GM12878 (cell line): ENCODE measurements around the gene ANKRD60. TPM values are rescaled to one million over a fixed set of nuclear protein-coding genes. Genes with fewer than 3 reads are reported as not detected.

Experiments
- ATAC-seq: fragments of 200-7000 bp; cut with Tn5 transposase; 3 replicates; pipeline ENCODE4 v1.9.1; 2020; ENCODE audit warnings: mild to moderate bottlenecking, moderate library complexity
- BruUV-seq: library from RNA; stranded (reverse); fragments of 400-500 nt; replicated peaks from 2 replicates; lab custom pipeline; 2021; lab: Mats Ljungman, UMichigan
- CTCF ChIA-PET: fragments of 300-600 bp; sonication (Branson Sonifier 250); formaldehyde crosslinking; extraction: SDS; loops from one replicate; lab custom pipeline; 2021; ENCODE audit warnings: inconsistent platforms; lab: Yijun Ruan, JAX
- POLR2A ChIA-PET: fragments of 350-600 bp; formaldehyde crosslinking; extraction: SDS; loops from one replicate; lab custom pipeline; 2021; ENCODE audit warnings: inconsistent platforms; lab: Charles Lee
- RAD21 ChIA-PET: fragments of 300-600 bp; sonication (Branson Sonifier 250); formaldehyde crosslinking; loops from one replicate; lab custom pipeline; 2023; ENCODE audit warnings: antibody characterized with exemption; ENCODE audit not compliant: unreplicated experiment; lab: Charles Lee
- SMC1A ChIA-PET: fragments of 300-600 bp; sonication (Branson Sonifier 250); formaldehyde crosslinking; loops from one replicate; lab custom pipeline; 2023; ENCODE audit not compliant: unreplicated experiment, uncharacterized antibody; lab: Charles Lee
- DNase-seq: peaks from one replicate; pipeline ENCODE4 v3.0.0-alpha.2; 2011; ENCODE audit warnings: low read depth, low spot score
- FAIRE-seq: peaks from 3 replicates; lab custom pipeline; 2011; peaks lifted over from hg19 to GRCh38; lab: Jason Lieb, UNC
- H2AFZ ChIP-seq: 2 replicates; pipeline ENCODE4 v1.6.0; 2011; ENCODE audit warnings: low read depth, low read length, control low read depth; ENCODE audit not compliant: control insufficient read depth
- H3K27ac ChIP-seq: 2 replicates; pipeline ENCODE4 v1.5.1; 2011; ENCODE audit warnings: control low read depth; ENCODE audit not compliant: control insufficient read depth, insufficient read depth
- H3K27me3 ChIP-seq, 2 experiments: replicated peaks in 1 of 2; 2 replicates each; pipeline versions ENCODE4 v1.6.0 to v1.6.1; 2011; ENCODE audit warnings: low read length in 1 of 2; ENCODE audit not compliant: control insufficient read depth in 2 of 2, insufficient read depth in 2 of 2
- H3K36me3 ChIP-seq, 2 experiments: 2 replicates each; pipeline ENCODE4 v1.5.1; 2011; ENCODE audit warnings: low read length in 1 of 2; ENCODE audit not compliant: control insufficient read depth in 2 of 2, insufficient read depth in 2 of 2
- H3K4me1 ChIP-seq: 2 replicates; pipeline ENCODE4 v1.6.1; 2011; ENCODE audit warnings: mild to moderate bottlenecking, low read length, moderate library complexity, mixed read lengths; ENCODE audit not compliant: control insufficient read depth, insufficient read depth
- H3K4me2 ChIP-seq: 2 replicates; pipeline ENCODE4 v1.6.0; 2011; ENCODE audit warnings: control low read depth; ENCODE audit not compliant: control insufficient read depth, insufficient read depth
- H3K4me3 ChIP-seq: fragments of 200-600 bp; sonication (generic); 2 replicates; pipeline ENCODE4 v1.5.1; 2016
- H3K79me2 ChIP-seq: 2 replicates; pipeline ENCODE4 v1.6.0; 2011; ENCODE audit warnings: low read length; ENCODE audit not compliant: control insufficient read depth, insufficient read depth
- H3K9ac ChIP-seq: 2 replicates; pipeline ENCODE4 v1.8.0; 2011; ENCODE audit warnings: low read length, control low read depth, mixed read lengths; ENCODE audit not compliant: control insufficient read depth, insufficient read depth
- H3K9me3 ChIP-seq: replicated peaks from 3 replicates; pipeline ENCODE4 v1.5.1; 2011; ENCODE audit warnings: mild to moderate bottlenecking, low read length; ENCODE audit not compliant: control insufficient read depth, insufficient read depth
- H4K20me1 ChIP-seq: 2 replicates; pipeline ENCODE4 v1.6.0; 2011; ENCODE audit not compliant: control insufficient read depth, insufficient read depth
- BHLHE40 ChIP-seq, 2 experiments: fragments of 450-650 bp in 1 of 2; IDR thresholded peaks; 2 replicates each; pipeline ENCODE4 v1.6.1; 2011 to 2017; ENCODE audit warnings: low read depth in 2 of 2, borderline replicate concordance in 1 of 2, improper control_type of control experiment in 1 of 2, low read length in 1 of 2, mild to moderate bottlenecking in 1 of 2
- CBX3 ChIP-seq: fragments of 200-600 bp; sonication (generic); IDR thresholded peaks from 2 replicates; pipeline ENCODE4 v1.6.1; 2016; ENCODE audit warnings: low read depth, borderline replicate concordance
- EGR1 ChIP-seq, 2 experiments: IDR thresholded peaks; 1 replicate in 1 of 2; 2 replicates in 1 of 2; pipeline ENCODE4 v1.6.1; 2011 to 2012; ENCODE audit warnings: low read depth in 2 of 2, low read length in 2 of 2, borderline replicate concordance in 1 of 2, mild to moderate bottlenecking in 1 of 2, moderate library complexity in 1 of 2
- HDAC2 ChIP-seq: fragments of 200-600 bp; sonication (generic); IDR thresholded peaks from 2 replicates; pipeline ENCODE4 v1.6.1; 2017
- IKZF2 ChIP-seq, 2 experiments: fragments of 450-650 bp; IDR thresholded peaks; 2 replicates each; pipeline ENCODE4 v1.6.1; 2017; ENCODE audit warnings: mild to moderate bottlenecking in 2 of 2, moderate library complexity in 2 of 2
- IRF4 ChIP-seq: IDR thresholded peaks from 2 replicates; pipeline ENCODE4 v1.6.1; 2011; ENCODE audit warnings: low read depth, low read length
- NR2C2 ChIP-seq: IDR thresholded peaks from 2 replicates; pipeline ENCODE4 v1.6.1; 2011; ENCODE audit warnings: borderline replicate concordance, low read depth; ENCODE audit not compliant: control insufficient read depth, insufficient read length
- NR2F1 ChIP-seq: fragments of 450-650 bp; conservative IDR thresholded peaks from 2 replicates; pipeline ENCODE4 v1.6.1; 2017; ENCODE audit warnings: mild to moderate bottlenecking
- RFX5 ChIP-seq: IDR thresholded peaks from 2 replicates; pipeline ENCODE4 v1.6.1; 2011; ENCODE audit warnings: low read depth, low read length, improper control_type of control experiment
- SMARCA5 ChIP-seq: fragments of 450-650 bp; IDR thresholded peaks from 2 replicates; pipeline ENCODE4 v1.6.1; 2017; ENCODE audit warnings: mild to moderate bottlenecking
- USF2 ChIP-seq: IDR thresholded peaks from 2 replicates; pipeline ENCODE4 v1.6.1; 2011; ENCODE audit warnings: low read depth, low read length, improper control_type of control experiment, borderline replicate concordance
- ZNF687 ChIP-seq: fragments of 450-650 bp; IDR thresholded peaks from 2 replicates; pipeline ENCODE4 v1.6.1; 2017; ENCODE audit warnings: mild to moderate bottlenecking, moderate library complexity
- WGBS: methylation state at CpG from one replicate; pipeline ENCODE4 v1.1.6; 2016; ENCODE audit warnings: low lambda C conversion rate; ENCODE audit not compliant: insufficient replicate concordance, insufficient coverage; ENCODE audit errors: missing lambda C conversion rate; 5-methylcytosine and 5-hydroxymethylcytosine counted together
- in situ Hi-C: fragments of 300-500 bp; cut with MboI; formaldehyde crosslinking; loops from 9 replicates; pipeline ENCODE4 v1.14.3; 2018; ENCODE audit warnings: mixed read lengths
- intact Hi-C: fragments of 100-400 bp; cut with micrococcal nuclease; formaldehyde crosslinking; loops from one replicate; pipeline ENCODE4 v1.14.2; 2022; ENCODE audit not compliant: unreplicated experiment
- polyA plus RNA-seq, 11 experiments: library from polyadenylated mRNA; depleted of rRNA in 4 of 11; unstranded in 6 of 11; stranded (reverse) in 5 of 11; fragments of >200 nt; fragmentation: Nextera tagmentation in 4 of 11; fragmentation: Illumina TruSeq in 1 of 11; extraction: Ambion mirVana in 4 of 11; extraction: Trizol in 1 of 11; gene quantifications; 1 replicate in 1 of 11; 2 replicates in 10 of 11; pipeline versions ENCODE4 v1.2.1 to v1.2.3, GENCODE V29; 2011 to 2016; ENCODE audit warnings: inconsistent platforms in 2 of 11, missing spikeins in 2 of 11, low read depth in 1 of 11
- total RNA-seq, 4 experiments: library from RNA; depleted of rRNA in 3 of 4; stranded (reverse); fragments of >200 nt in 3 of 4; fragmentation: Illumina TruSeq in 1 of 4; extraction: Trizol in 1 of 4; gene quantifications; 2 replicates each; pipeline versions ENCODE4 v1.2.1 to v1.2.3, GENCODE V29; 2013 to 2021
- TF ChIP-seq, protein P1 (sequence below): fragments of 450-650 bp; IDR thresholded peaks from 2 replicates; pipeline ENCODE4 v1.6.1; 2017; ENCODE audit warnings: mild to moderate bottlenecking, moderate library complexity

ANKRD60 gene
- total and polyA plus RNA-seq, 10 of the 15 experiments (the other 5 are each of a cell fraction or from before 2014, with no cell fraction given) = not detected

DNA sequence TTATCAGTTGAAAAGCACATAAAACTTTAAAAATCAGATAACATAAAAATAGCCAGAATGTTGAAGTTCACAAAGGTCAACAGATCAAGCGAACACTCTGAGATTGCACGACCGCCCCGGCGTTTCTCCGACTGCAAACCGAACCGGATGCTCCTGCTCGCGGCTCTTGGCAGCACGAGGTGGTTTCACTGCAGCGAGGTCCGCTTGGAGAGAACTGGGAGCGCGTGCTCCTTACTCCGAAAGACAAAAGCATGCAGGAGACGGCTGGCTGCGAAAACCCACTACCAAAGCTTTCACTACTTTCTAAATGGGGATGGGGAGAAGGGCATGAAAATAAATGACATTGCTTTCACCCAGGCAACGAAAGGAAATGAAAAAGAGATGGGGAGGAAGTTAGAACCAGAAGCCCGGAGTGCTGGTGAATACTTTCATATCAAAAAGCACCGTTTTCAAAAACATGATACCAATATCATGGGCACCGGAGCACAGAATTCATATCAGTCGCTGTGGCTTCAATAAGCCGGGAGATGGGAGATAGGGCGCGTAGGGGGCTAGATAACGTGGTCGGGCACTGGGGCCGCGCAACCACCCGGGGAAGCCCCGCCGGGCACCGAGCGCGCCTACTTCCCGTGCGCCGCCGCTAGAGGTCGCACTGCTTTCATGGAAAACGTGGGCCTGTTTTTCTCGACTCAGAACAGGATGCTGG is 8.3 kb upstream of the ANKRD60 start:
- ChIA-PET RAD21 (interaction anchor here (1.0 to 1.9 kb wide), 5 partner anchors 9 to 211 kb away, joined by 3 to 11 read pairs (median 4); partner anchors contain the start of gene VAPB), CTCF (interaction anchor here (0.7 to 5.0 kb wide), 16 partner anchors 9 to 468 kb away, joined by 3 to 60 read pairs (median 4); partner anchors contain the start of gene STX16), SMC1A (interaction anchor here (0.8 to 3.2 kb wide), 13 partner anchors 9 to 553 kb away, joined by 3 to 27 read pairs (median 4); no protein-coding TSS in a partner anchor), POLR2A (interaction anchor here (0.6 kb wide), 1 partner anchor 494 kb away, joined by 3 read pairs; no protein-coding TSS in a partner anchor)
- Histone ChIP-seq H4K20me1 (no peaks in the 10 kb centered on the region), H3K79me2 (no peaks in the 10 kb centered on the region), H3K4me3 (peak overlapping the region; percentile 49), H3K36me3 (no peaks in the 10 kb centered on the region; a peak in 1 of 4 replicates), H3K27ac (0 out of 2 replicates have a peak overlapping the region, but pooled peaks have one; percentile 20), H3K4me1 (no peaks in the 10 kb centered on the region; the same call in 1 of the 2 replicates), H2AFZ (peak overlapping the region; percentile 81), H3K9me3 (no peaks in the 10 kb centered on the region), H3K27me3 (no peaks in the 10 kb centered on the region), H3K9ac (peak overlapping the region; percentile 64), H3K4me2 (peak overlapping the region; percentile 94)
- FAIRE-seq = peak; percentile 81
- peak; percentile 12 for DNase-seq
- WGBS = under 1% methylated on average over 43 of the region's 43 CpGs
- no TSS peak for BruUV-seq
- in situ Hi-C loops (loop anchor here (10.0 to 25.0 kb wide), 2 partner anchors 451 to 618 kb away; partner anchors contain the start of genes GNAS, GNAS-AS1 and NPEPL1), intact Hi-C loops (loop anchor here (1.0 to 10.0 kb wide), 4 partner anchors 211 to 616 kb away; partner anchors contain the start of genes GNAS, GNAS-AS1 and NPEPL1)
- ATAC-seq = peak; percentile 97
- TF ChIP-seq IRF4 (no peak), USF2 (no peak), SMARCA5 (peak; percentile 72), RFX5 (no peak), IKZF2 (IDR thresholded peaks at IDR 0.05) (0 out of 4 replicates have a peak, but pooled peaks of 1 of the 2 experiments have one; percentile 21), BHLHE40 (IDR thresholded peaks at IDR 0.05; ENCODE audit: borderline replicate concordance in 1 of 2, low read depth in 2 of 2, low read length in 1 of 2) (peak; percentile 12 to 17; a peak in 1 of 4 replicates), HDAC2 (no peak), ZNF687 (peak; percentile 35; the same call in 1 of the 2 replicates), NR2F1 (no peak; the same call in 1 of the 2 replicates), NR2C2 (no peak), CBX3 (no peak), EGR1 (IDR thresholded peaks at IDR 0.05; ENCODE audit: borderline replicate concordance in 1 of 2, low read depth in 2 of 2, low read length in 2 of 2) (no peak)
- TF ChIP-seq, protein P1, sequence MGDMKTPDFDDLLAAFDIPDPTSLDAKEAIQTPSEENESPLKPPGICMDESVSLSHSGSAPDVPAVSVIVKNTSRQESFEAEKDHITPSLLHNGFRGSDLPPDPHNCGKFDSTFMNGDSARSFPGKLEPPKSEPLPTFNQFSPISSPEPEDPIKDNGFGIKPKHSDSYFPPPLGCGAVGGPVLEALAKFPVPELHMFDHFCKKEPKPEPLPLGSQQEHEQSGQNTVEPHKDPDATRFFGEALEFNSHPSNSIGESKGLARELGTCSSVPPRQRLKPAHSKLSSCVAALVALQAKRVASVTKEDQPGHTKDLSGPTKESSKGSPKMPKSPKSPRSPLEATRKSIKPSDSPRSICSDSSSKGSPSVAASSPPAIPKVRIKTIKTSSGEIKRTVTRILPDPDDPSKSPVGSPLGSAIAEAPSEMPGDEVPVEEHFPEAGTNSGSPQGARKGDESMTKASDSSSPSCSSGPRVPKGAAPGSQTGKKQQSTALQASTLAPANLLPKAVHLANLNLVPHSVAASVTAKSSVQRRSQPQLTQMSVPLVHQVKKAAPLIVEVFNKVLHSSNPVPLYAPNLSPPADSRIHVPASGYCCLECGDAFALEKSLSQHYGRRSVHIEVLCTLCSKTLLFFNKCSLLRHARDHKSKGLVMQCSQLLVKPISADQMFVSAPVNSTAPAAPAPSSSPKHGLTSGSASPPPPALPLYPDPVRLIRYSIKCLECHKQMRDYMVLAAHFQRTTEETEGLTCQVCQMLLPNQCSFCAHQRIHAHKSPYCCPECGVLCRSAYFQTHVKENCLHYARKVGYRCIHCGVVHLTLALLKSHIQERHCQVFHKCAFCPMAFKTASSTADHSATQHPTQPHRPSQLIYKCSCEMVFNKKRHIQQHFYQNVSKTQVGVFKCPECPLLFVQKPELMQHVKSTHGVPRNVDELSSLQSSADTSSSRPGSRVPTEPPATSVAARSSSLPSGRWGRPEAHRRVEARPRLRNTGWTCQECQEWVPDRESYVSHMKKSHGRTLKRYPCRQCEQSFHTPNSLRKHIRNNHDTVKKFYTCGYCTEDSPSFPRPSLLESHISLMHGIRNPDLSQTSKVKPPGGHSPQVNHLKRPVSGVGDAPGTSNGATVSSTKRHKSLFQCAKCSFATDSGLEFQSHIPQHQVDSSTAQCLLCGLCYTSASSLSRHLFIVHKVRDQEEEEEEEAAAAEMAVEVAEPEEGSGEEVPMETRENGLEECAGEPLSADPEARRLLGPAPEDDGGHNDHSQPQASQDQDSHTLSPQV = no peak
